NOMO-1 (cell line): Measurements from ENCODE around the gene HBB.
A peak's percentile ranks its signal among the peaks of the same experiment; 100 is the strongest.

ENCODE experiments used
- DNase-seq, 2 experiments: peaks; one replicate each; lab custom pipeline; 2025; ENCODE audit not compliant: unreplicated experiment in 2 of 2; lab: John Stamatoyannopoulos, UW

Gene HBB

DNA sequence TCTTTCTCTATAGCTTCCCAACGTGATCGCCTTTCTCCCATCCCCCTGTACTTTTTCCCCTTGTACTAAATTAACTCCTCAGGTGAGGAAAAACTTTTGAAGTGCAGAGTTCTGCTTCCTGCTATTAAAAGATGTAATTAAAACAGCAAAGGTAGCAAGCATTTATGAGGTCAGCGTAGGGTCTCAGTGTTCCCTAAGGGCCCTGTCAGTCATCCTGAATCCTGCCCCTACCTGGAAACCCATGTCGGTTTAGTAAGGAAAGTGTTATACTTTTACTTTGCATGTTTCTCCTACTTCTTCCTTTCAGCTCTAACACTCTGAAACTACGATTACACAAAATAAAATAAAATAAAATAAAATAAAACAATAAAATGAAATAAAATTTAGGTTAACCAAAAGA is 1.3 kb upstream of the HBB start:
- DNase-seq, result no peak

DNA sequence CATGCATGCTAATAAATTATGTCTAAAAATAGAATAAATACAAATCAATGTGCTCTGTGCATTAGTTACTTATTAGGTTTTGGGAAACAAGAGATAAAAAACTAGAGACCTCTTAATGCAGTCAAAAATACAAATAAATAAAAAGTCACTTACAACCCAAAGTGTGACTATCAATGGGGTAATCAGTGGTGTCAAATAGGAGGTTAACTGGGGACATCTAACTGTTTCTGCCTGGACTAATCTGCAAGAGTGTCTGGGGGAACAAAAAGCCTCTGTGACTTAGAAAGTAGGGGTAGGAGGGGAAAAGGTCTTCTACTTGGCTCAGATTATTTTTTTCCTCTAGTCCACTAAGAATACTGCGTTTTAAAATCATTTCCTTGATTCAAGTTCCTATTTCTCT is 810 bp upstream of the HBB start:
- DNase-seq, result no peak

DNA sequence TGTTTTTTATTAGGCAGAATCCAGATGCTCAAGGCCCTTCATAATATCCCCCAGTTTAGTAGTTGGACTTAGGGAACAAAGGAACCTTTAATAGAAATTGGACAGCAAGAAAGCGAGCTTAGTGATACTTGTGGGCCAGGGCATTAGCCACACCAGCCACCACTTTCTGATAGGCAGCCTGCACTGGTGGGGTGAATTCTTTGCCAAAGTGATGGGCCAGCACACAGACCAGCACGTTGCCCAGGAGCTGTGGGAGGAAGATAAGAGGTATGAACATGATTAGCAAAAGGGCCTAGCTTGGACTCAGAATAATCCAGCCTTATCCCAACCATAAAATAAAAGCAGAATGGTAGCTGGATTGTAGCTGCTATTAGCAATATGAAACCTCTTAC is 1.4 kb downstream of the HBB start:
- no peak for DNase-seq

DNA sequence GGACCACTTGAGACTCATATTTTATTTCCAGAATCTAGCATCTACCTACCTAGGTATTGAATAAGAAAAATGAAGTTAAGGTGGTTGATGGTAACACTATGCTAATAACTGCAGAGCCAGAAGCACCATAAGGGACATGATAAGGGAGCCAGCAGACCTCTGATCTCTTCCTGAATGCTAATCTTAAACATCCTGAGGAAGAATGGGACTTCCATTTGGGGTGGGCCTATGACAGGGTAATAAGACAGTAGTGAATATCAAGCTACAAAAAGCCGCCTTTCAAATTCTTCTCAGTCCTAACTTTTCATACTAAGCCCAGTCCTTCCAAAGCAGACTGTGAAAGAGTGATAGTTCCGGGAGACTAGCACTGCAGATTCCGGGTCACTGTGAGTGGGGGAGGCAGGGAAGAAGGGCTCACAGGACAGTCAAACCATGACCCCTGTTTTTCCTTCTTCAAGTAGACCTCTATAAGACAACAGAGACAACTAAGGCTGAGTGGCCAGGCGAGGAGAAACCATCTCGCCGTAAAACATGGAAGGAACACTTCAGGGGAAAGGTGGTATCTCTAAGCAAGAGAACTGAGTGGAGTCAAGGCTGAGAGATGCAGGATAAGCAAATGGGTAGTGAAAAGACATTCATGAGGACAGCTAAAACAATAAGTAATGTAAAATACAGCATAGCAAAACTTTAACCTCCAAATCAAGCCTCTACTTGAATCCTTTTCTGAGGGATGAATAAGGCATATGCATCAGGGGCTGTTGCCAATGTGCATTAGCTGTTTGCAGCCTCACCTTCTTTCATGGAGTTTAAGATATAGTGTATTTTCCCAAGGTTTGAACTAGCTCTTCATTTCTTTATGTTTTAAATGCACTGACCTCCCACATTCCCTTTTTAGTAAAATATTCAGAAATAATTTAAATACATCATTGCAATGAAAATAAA is 2.1 kb downstream of the HBB start:
- DNase-seq, result no peak

DNA sequence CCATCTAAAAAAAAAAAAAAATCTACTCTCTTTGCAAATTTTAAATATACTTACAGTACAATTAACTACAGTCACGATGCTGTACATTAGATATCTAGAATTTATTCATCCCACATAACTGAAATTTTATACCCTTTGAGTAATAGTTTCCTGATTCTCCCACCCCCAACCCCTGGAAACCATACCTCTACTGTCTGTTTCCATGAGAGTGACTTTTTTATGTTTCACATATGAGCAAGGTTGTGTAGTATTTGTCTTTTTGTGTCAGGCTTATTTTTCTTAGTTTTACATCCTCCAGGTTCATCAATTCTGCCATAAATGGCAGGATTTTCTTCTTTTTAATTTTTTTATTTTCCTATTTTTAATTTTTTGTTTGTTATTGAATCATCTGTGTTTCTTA is 3.2 kb downstream of the HBB start:
- no peak for DNase-seq

DNA sequence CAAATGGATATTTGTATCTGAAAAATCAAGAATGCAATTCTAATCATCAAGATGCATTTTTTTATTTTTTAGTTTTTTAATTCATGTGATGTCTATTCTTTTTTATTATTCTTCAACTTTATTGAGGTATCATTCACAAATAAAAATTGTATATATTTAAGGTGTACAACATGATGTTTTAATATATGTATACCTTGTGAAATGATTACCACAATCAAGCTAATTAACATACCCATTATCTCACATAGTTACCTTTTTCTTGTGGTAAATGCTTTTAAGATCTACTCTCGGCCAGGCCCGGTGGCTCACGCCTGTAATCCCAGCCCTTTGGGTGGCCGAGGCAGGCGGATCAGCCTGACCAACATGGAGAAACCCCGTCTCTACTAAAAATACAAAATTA is 3.7 kb downstream of the HBB start:
- no peak for DNase-seq

DNA sequence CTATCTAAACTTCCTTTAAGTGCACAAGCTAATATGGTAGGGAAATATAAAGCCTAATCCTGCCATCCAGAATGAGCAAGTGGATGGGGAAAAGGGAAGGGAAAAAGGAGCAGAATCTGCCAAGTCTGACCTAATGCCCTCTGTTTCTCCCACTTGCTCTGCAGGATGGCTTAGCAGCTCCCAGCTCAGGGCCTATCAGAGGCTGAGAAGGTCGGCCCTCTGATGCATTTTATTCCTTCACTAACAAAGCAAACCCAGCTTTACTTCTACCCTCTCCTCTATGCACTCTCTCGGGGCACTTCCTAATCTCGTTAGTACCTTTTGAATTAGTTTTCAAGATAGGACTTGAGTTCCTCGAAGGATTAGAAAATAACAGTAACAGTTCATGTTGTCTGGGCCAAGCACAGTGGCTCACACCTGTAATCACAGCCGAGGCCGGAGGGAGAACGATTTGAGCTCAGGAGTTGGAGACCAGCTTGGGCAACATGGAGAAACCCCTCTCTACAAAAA is 16.4 kb downstream of the HBB start:
- DNase-seq, result no peak

DNA sequence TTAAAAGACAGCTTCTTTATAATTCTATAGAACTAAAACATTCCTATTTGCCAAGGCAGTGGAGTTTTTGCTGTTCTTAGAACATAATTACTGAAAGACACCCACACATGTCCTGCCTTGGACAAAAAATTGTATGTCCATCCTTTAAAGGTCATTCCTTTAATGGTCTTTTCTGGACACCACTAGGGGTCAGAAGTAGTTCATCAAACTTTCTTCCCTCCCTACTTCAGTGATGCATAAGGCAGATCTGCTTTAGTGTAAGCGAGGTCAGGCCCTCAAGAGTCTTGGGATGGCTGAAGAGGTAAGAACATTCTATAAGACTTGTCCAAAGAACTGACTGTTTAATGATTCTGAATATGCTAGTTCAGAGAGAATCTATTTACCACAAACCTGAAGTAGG is 22.1 kb downstream of the HBB start:
- DNase-seq, result peak in 1 of 2 experiments; percentile 30

DNA sequence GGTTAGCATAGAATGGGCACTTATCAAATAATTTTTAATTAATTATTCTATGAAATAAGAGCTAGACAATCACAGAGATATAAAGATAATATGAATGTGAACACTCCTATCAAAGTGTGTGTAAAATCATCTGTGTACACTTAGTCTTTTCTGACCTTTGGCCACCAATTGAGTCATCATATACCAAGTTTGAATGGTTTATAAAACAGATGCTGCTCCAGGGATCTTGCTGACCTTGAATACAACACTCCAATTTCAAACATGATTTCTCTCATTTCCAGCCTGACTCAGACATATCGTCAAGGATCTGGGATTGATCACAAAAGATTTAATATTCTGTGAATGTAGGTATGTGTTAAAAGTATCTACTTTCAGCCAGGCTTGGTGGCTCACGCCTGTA is 23.5 kb downstream of the HBB start:
- DNase-seq, result no peak

DNA sequence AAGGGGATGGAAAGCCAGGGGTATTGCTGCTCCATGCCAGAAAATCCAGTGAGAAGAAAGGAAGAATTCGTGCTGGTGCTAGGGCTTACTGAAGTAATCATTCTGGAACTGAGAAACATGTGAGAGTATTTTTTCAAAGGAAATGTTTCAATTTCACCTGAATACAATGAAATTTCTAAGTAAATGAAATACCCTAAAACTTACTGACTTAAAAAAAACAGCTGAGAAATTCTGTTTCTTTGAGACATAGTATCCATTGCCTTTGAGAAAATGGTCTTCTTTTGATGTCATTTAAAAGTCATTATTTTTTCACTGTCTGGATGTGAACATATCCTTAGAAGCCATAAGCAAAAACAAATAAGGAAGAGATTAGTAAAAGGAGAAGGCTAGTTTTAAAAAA is 26.3 kb downstream of the HBB start, which contains the start of gene OR51V1:
Gene OR51V1, minus strand, starts transcription at position 101 of the 400 bp plus-strand sequence. Its CDS starts 0 bp downstream, at position 101.
- no peak for DNase-seq

DNA sequence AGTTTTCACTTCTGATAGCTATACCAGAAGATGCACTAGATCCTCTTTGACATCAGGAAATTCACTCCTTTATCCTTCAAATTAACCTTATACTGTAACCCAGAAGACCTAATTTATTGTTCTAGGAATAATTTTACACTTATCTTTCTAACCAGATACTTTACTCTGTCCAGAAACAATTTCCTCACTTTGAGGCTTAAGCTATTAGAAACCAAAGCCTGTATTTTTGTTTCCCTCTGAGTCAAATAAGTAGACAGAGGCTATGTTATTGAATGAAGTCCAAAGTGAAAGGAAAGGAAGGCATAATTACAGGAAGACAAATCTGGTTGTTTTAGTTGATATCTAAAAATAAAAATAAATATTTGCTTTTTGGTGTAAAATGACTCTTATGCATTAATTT is 28.6 kb downstream of the HBB start:
- DNase-seq, result no peak

DNA sequence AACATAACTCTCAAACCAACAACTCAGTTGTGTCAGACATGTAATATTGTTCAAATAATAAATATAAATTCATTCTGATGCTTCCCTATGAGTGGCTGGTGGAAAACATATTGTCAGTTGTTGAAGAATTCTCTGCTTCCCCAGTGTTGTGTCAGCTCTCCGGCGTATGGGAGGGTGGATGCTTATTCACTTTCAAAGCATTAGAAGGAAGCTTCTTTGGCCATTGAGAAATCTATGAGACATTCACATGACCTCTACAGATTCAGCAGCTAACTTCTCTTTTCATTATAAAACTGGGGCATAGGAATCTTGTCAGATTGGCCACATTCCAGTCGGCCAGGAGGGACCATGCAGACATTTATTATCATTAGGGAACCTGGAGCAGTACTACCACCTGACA is 29.3 kb downstream of the HBB start:
- no peak for DNase-seq

DNA sequence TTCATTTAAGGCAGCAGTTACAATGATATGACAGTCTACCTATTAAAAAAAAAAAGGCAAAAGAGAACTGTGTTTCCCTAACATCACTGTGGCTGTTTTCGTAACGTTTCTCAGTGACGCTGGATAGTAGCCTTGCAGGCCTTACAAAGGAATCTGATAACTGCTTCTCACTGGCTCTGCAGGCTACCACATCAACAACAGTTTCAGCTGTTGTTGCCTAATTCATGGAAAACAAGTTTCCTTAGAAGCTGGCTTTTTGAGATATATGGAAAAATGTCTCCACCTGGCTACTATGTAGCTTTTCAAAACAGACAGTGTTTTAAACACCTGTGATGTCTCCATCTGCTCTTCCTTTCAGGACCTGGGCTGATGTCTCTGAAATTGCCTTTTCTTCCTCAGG is 30.1 kb downstream of the HBB start:
- no peak for DNase-seq

DNA sequence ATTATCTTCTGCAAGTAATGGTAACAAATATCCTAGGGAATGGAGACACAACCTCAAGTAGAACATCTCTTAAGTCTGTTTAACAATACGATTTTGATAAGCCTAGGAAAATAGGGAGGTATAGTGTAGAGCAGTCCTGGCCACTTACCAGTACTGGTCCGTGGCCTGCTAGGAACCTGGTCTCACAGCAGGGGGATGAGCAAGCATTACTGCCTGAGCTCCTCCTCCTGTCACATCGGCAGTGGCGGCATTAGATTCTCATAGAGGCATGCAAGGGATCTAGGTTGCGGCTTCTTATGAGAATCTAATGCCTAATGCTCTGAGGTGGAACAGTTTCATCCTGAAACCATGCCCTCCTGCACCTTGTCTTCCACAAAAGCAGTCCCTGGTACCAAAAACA is 30.8 kb downstream of the HBB start:
- DNase-seq, result no peak

DNA sequence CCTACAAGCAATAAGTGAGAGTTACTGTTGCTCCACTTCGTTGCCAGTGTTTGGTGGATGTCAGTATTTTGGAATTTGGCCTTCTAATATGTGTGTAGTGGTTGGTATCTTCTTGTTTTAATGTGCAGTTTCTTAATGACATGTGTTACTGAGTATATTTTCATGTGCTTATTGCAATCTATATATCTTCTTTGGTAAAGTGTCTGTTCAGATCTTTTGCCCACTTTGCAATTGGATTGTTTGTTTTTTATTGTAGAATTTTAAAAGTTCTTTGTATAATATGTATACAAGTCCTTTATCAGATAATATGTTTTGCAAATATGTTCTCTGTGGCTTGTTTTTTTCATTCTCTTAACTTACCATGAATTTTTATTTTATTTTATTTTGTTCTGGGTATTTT is 34.1 kb downstream of the HBB start:
- no peak for DNase-seq

DNA sequence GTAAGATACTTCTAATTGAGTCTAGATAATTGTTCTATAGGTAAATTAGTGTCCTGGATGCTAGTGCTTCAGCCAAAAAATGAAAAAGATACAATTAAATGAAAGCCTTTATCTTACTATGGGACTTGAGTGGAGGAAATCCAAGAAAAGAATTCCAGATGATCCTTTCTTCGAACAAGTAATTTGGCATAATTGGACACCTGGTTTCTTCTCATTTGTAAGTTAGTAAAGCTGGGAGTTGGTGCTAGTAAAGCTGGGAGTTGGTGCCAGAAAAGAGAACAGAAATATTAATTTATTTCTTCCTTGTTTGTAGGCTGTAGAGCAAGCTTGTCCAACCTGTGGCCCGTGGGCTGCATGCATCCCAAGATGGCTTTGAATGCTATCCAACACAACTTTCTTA is 38.7 kb downstream of the HBB start:
- DNase-seq, result no peak

DNA sequence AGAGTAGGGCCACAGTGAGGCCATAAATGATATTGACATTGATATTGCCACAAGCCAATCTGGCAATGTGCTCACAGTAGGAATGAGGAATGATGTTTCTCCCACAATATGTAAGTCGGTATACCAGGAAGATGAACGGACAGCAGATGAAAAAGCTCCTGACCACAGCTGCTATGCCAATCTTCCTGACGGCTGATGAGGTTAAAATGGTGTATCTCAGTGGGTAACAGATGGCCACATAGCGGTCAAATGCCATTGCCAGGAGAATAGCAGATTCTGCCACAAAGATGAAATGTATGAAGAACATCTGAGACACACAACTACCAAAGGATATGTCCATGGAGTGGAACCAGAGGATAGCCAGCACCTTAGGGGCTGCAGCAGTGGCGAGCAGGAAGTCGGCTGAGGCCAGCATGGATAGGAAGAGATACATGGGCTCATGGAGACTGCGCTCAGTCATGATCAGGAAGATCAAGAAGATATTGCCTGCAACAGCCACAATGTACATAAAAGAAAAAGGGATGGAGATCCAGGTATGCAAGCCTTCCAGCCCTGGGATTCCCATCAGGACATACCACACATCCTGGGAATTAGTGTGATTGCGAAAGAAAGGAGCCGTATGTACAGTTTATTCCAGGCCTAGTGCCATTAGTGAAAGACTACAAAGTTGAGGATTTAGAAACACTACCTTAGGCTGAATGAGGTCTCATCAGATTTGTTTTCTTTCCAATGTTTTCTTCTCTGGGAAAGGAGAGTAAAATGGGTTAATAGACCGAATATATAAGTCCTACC is 48.6 kb downstream of the HBB start:
- DNase-seq, result no peak
